ENCODE data around the gene BCL2.

- TF ChIP-seq EZH2 (IDR thresholded peaks at IDR 0.05) (no peak), POLR2AphosphoS5 (IDR thresholded peaks at IDR 0.05; ENCODE audit: borderline replicate concordance, low read depth, low read length) (no peak)
Measured at GRCh38 chr18:63180971-63181376, 138.6 kb downstream of the BCL2 start.

Data from SK-N-MC (cell line).